ENCODE data around the gene REXO1. TPM values are rescaled to one million over a fixed set of nuclear protein-coding genes. Genes with fewer than 3 reads are reported as not detected.

Gene REXO1
- total RNA-seq, 1 donor from 2014 or later, result 22.2 TPM

DNA sequence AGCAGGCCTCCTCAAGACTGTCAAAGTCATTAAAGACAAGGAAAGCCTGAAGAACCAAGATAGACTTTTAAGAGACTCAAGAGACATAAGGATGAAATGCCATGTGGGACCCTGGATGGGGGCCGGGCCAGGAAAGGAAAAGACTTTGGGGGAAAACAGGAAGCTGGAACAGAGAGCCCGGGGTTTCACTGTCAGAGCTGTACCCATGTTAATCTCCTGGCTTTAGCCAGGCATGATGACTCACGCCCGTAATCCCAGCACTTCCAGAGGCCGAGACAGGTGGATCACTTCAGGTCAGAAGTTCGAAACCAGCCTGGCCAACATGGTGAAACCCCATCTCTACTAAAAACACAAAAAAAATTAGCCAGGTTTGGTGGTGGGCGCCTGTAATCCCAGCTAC is 20.7 kb upstream of the REXO1 start:
- TF ChIP-seq, protein P1, sequence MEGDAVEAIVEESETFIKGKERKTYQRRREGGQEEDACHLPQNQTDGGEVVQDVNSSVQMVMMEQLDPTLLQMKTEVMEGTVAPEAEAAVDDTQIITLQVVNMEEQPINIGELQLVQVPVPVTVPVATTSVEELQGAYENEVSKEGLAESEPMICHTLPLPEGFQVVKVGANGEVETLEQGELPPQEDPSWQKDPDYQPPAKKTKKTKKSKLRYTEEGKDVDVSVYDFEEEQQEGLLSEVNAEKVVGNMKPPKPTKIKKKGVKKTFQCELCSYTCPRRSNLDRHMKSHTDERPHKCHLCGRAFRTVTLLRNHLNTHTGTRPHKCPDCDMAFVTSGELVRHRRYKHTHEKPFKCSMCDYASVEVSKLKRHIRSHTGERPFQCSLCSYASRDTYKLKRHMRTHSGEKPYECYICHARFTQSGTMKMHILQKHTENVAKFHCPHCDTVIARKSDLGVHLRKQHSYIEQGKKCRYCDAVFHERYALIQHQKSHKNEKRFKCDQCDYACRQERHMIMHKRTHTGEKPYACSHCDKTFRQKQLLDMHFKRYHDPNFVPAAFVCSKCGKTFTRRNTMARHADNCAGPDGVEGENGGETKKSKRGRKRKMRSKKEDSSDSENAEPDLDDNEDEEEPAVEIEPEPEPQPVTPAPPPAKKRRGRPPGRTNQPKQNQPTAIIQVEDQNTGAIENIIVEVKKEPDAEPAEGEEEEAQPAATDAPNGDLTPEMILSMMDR (IDR thresholded peaks at IDR 0.05), result no peak
- Mint-ChIP-seq H3K4me3 (ENCODE audit: unreplicated experiment) (no peak overlapping the region), H3K9me3 (ENCODE audit: low read depth) (no peaks in the 10 kb centered on the region)

DNA sequence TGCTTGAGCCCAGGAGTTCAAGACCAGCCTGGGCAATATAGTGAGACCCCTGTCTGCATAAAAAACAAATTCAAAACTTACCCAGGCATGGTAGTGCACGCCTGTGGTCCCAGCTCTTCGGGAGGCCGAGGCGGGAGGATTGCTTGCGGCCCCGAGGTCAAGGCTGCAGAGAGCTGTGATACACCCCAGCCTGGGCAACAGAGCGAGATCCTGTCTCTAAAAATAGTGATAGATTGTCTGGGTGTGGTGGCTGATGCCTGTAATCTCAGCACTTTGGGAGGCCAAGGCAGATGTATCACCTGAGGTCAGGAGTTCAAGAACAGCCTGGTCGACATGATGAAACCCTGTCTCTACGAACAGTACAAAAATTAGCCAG is 19.1 kb upstream of the REXO1 start:
- TF ChIP-seq, protein P1 (IDR thresholded peaks at IDR 0.05), result no peak
- Mint-ChIP-seq H3K36me3 (ENCODE audit: low read depth) (no peaks in the 10 kb centered on the region), H3K9me3 (ENCODE audit: low read depth) (no peaks in the 10 kb centered on the region), H3K27me3 (ENCODE audit: low read depth) (no peaks in the 10 kb centered on the region), H3K27ac (ENCODE audit: unreplicated experiment) (no peak overlapping the region), H3K4me3 (ENCODE audit: unreplicated experiment) (no peak overlapping the region), H3K4me1 (ENCODE audit: low read depth) (no peaks in the 10 kb centered on the region)
- DNase-seq (ENCODE audit: low spot score), result no peak

More for the DNA sequence above, 20.7 kb upstream of the REXO1 start:
- Mint-ChIP-seq H3K36me3 (ENCODE audit: low read depth) (no peaks in the 10 kb centered on the region), H3K27ac (ENCODE audit: unreplicated experiment) (no peak overlapping the region), H3K27me3 (ENCODE audit: low read depth) (no peaks in the 10 kb centered on the region), H3K4me1 (ENCODE audit: low read depth) (peaks cover 3% of the 10 kb centered on the region)
- DNase-seq (ENCODE audit: low spot score), result no peak

DNA sequence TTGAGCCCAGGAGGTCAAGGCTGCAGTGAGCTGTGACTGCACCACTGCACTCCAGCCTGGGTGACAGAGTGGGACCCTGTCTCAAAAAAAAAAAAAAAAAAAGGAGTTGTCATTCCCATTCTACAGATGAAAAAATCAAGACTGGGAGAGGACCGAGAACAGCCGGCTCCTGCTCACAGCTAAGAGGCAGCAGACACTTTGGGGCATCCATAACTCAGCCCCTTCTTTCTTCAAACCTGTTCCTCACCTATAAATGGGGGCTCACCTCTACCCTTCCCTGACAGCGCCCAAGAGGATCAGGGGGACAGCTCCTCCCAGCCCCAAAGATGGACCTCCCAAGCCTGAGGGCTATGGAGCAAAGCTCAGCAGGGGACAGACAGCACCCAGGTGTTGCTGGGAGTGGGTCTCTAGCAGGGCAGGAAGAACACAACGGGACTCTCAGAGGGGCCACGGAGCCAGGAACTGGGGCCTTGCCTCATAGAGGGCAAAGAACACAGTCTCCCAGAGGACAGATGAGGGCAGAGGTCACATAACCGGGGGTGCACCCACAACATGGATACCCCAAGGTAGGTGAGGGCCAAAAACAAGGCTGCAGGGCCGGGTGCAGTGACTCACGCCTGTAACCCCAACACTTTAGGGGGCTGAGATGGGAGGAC is 18.5 kb upstream of the REXO1 start:
- Mint-ChIP-seq H3K4me3 (ENCODE audit: unreplicated experiment) (no peak overlapping the region), H3K36me3 (ENCODE audit: low read depth) (no peaks in the 10 kb centered on the region), H3K27me3 (ENCODE audit: low read depth) (no peaks in the 10 kb centered on the region), H3K27ac (ENCODE audit: unreplicated experiment) (no peak overlapping the region), H3K9me3 (ENCODE audit: low read depth) (no peaks in the 10 kb centered on the region), H3K4me1 (ENCODE audit: low read depth) (peaks cover under 1% of the 10 kb centered on the region)
- peak; percentile 87 for DNase-seq (ENCODE audit: low spot score)
- TF ChIP-seq, protein P1 (IDR thresholded peaks at IDR 0.05), result no peak

DNA sequence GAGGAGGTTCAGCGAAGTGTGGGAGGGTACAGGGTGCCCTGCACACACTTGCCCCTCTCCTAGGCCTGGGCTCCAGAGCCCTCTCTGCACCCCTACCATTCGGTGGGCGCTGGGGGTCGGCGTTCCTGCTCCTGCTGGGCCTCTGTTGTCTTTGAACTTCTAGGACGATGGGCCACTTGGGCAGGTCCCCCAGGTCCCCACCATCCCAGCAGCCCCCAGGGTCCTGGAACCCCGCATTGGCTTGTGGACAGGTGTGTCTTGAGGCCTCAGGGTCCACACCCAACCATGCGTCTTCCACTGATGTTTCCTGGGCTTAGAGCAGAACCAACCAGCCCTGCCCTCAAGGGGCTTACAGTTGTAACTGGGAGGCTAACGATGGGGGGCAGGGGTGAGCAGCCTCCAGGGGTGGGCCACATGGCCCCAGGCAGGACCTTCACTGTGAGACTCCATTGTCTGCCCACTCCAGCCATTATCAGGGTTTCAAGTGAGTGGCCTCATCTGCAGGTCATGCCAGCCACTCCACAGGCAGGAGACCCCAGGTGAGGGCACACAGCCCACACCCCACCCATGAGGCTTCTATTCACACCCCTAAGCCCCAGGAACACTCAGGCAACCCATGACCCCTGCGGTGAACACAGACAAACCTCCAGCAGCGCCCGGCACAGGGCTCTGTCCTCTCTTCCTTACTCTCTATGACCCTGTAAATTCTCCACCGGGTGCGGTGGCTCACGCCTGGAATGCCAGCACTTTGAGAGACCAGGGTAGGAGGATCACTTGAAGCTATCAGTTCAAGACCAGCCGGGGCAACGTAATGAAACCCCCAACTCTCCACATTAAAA is 17.1 kb upstream of the REXO1 start:
- TF ChIP-seq, protein P1 (IDR thresholded peaks at IDR 0.05), result no peak
- peaks cover 14% of the 10 kb centered on the region for H3K4me1 Mint-ChIP-seq (ENCODE audit: low read depth)
- no peaks in the 10 kb centered on the region for H3K27me3 Mint-ChIP-seq (ENCODE audit: low read depth)
- no peaks in the 10 kb centered on the region for H3K36me3 Mint-ChIP-seq (ENCODE audit: low read depth)
- H3K27ac Mint-ChIP-seq (ENCODE audit: unreplicated experiment), result no peak overlapping the region
- H3K4me3 Mint-ChIP-seq (ENCODE audit: unreplicated experiment), result peak overlapping the region; percentile 22
- no peak for DNase-seq (ENCODE audit: low spot score)
- no peaks in the 10 kb centered on the region for H3K9me3 Mint-ChIP-seq (ENCODE audit: low read depth)

DNA sequence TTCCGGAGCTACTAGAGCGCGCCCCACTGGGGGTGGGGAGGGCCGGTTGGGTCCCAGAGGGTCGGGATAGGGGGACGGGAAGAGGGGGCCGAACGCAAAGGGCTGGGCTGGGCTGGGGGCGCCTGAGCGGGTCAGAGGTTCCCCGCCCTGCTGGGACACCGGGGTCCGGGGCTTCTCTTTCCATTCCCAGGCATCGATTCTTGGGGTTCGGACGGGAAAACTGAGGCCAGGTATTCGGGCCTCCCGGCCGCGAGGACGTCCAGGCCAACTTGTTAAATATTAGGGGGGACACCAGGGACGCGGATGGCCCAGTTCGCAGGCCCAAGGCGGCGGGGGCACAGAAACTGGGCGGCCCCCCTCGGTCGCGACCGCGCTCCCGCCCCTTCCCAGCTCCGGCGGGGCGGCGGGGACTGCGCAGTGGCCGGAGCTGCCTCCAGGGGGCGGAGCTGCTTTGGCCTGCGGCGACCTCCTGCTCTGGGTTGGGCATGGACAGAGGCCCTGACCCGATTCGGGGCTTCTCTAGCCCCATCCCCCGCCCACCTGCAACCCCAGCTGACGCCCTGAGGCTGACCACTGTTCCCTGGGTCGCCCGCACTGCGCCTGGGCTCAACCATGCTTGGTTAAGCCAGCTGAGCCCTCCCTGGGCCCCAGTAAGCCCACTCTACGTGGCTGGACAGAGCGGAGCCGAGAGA is 16.3 kb upstream of the REXO1 start:
- Mint-ChIP-seq H3K4me1 (ENCODE audit: low read depth) (peaks cover 21% of the 10 kb centered on the region), H3K9me3 (ENCODE audit: low read depth) (no peaks in the 10 kb centered on the region), H3K4me3 (ENCODE audit: unreplicated experiment) (peak overlapping the region; percentile 72), H3K27ac (ENCODE audit: unreplicated experiment) (peak overlapping the region; percentile 73), H3K36me3 (ENCODE audit: low read depth) (no peaks in the 10 kb centered on the region), H3K27me3 (ENCODE audit: low read depth) (no peaks in the 10 kb centered on the region)
- DNase-seq (ENCODE audit: low spot score), result peak; percentile 87
- TF ChIP-seq, protein P1 (IDR thresholded peaks at IDR 0.05), result peak; percentile 88

Data from chondrocyte (in vitro differentiated cells).